H9 (cell line): Measurements from ENCODE around the gene IGF2. TPM values are rescaled to one million over a fixed set of nuclear protein-coding genes. Genes with fewer than 3 reads are reported as not detected.

ENCODE experiments used
- DNase-seq: peaks from one replicate; pipeline ENCODE4 v3.0.0-alpha.2; 2017
- H2AFZ ChIP-seq: one replicate; pipeline ENCODE4 v1.6.1; 2013; ENCODE audit warnings: mild to moderate bottlenecking, low read length, control low read depth, moderate library complexity
- H2AK5ac ChIP-seq: 2 replicates; pipeline ENCODE4 v1.6.1; 2013; ENCODE audit warnings: low read length, control low read depth, mixed read lengths; ENCODE audit not compliant: insufficient read length
- H2BK120ac ChIP-seq: one replicate; pipeline ENCODE4 v1.6.1; 2013; ENCODE audit warnings: low read depth, mild to moderate bottlenecking, low read length, control low read depth, inconsistent platforms; ENCODE audit not compliant: poor library complexity, severe bottlenecking
- H2BK12ac ChIP-seq: 2 replicates; pipeline ENCODE4 v1.6.1; 2013; ENCODE audit warnings: low read length, control low read depth, mixed read lengths, low read depth; ENCODE audit not compliant: insufficient read length
- H2BK15ac ChIP-seq: 2 replicates; pipeline ENCODE4 v1.6.1; 2013; ENCODE audit warnings: low read depth, low read length, control low read depth
- H2BK20ac ChIP-seq: one replicate; pipeline ENCODE4 v1.6.1; 2013; ENCODE audit warnings: low read depth, mild to moderate bottlenecking, low read length, control low read depth, inconsistent platforms; ENCODE audit not compliant: poor library complexity, severe bottlenecking
- H2BK5ac ChIP-seq: 2 replicates; pipeline ENCODE4 v1.6.1; 2013; ENCODE audit warnings: low read length, control low read depth, mixed read lengths; ENCODE audit not compliant: insufficient read length
- H3K14ac ChIP-seq: 2 replicates; pipeline ENCODE4 v1.6.1; 2013; ENCODE audit warnings: low read length, control low read depth; ENCODE audit not compliant: insufficient read depth
- H3K18ac ChIP-seq: 2 replicates; pipeline ENCODE4 v1.6.1; 2013; ENCODE audit warnings: low read depth, mild to moderate bottlenecking, mixed read lengths, low read length, control low read depth; ENCODE audit not compliant: insufficient read length
- H3K23ac ChIP-seq: 2 replicates; pipeline ENCODE4 v1.6.1; 2013; ENCODE audit warnings: low read length, control low read depth, mixed read lengths, low read depth; ENCODE audit not compliant: insufficient read length
- H3K23me2 ChIP-seq: 2 replicates; pipeline ENCODE4 v1.6.1; 2013; ENCODE audit warnings: low read depth, mild to moderate bottlenecking, mixed read lengths, low read length, control low read depth; ENCODE audit not compliant: insufficient read length, poor library complexity, severe bottlenecking
- H3K27ac ChIP-seq: 2 replicates; pipeline ENCODE4 v1.5.1; 2013; ENCODE audit warnings: low read length, control low read depth, mixed read lengths, low read depth; ENCODE audit not compliant: insufficient read length
- H3K27me3 ChIP-seq: 2 replicates; pipeline ENCODE4 v1.6.1; 2013; ENCODE audit warnings: low read length, control low read depth, inconsistent platforms; ENCODE audit not compliant: insufficient read depth
- H3K4ac ChIP-seq: 2 replicates; pipeline ENCODE4 v1.6.1; 2013; ENCODE audit warnings: low read depth, mild to moderate bottlenecking, control low read depth, inconsistent platforms, low read length, moderate library complexity
- H3K4me1 ChIP-seq: 2 replicates; pipeline ENCODE4 v1.6.1; 2013; ENCODE audit warnings: low read length, control low read depth, inconsistent platforms; ENCODE audit not compliant: insufficient read depth
- H3K4me2 ChIP-seq: 2 replicates; pipeline ENCODE4 v1.6.1; 2013; ENCODE audit warnings: low read length, control low read depth, mixed read lengths; ENCODE audit not compliant: insufficient read length, insufficient read depth
- H3K56ac ChIP-seq: 2 replicates; pipeline ENCODE4 v1.6.1; 2013; ENCODE audit warnings: low read depth, mild to moderate bottlenecking, mixed read lengths, low read length, control low read depth; ENCODE audit not compliant: insufficient read length
- H3K79me1 ChIP-seq: 2 replicates; pipeline ENCODE4 v1.6.1; 2013; ENCODE audit warnings: low read depth, mild to moderate bottlenecking, moderate library complexity, low read length, control low read depth, inconsistent platforms; ENCODE audit not compliant: insufficient read depth, poor library complexity, severe bottlenecking
- H3K79me2 ChIP-seq: 2 replicates; pipeline ENCODE4 v1.6.1; 2013; ENCODE audit warnings: low read length, control low read depth, inconsistent platforms; ENCODE audit not compliant: insufficient read depth
- H3K9ac ChIP-seq: 2 replicates; pipeline ENCODE4 v1.6.1; 2013; ENCODE audit warnings: low read length, control low read depth, mixed read lengths; ENCODE audit not compliant: insufficient read length; ENCODE audit errors: extremely low read depth
- H3K9me3 ChIP-seq: one replicate; pipeline ENCODE4 v1.6.1; 2013; ENCODE audit warnings: low read depth, low read length, inconsistent platforms; ENCODE audit not compliant: control insufficient read depth
- H3T11ph ChIP-seq: one replicate; pipeline ENCODE4 v1.6.1; 2013; ENCODE audit warnings: mild to moderate bottlenecking, low read length, control low read depth, inconsistent platforms
- H4K20me1 ChIP-seq: one replicate; pipeline ENCODE4 v1.6.1; 2013; ENCODE audit not compliant: control insufficient read depth, insufficient read length, insufficient read depth
- H4K5ac ChIP-seq: 2 replicates; pipeline ENCODE4 v1.6.1; 2013; ENCODE audit warnings: low read depth, mild to moderate bottlenecking, mixed read lengths, low read length, control low read depth; ENCODE audit not compliant: insufficient read length
- H4K8ac ChIP-seq: replicated peaks from 2 replicates; pipeline ENCODE4 v1.6.1; 2013; ENCODE audit warnings: low read length, control low read depth, mixed read lengths, low read depth; ENCODE audit not compliant: insufficient read length
- H4K91ac ChIP-seq: 2 replicates; pipeline ENCODE4 v1.6.1; 2013; ENCODE audit warnings: low read depth, mild to moderate bottlenecking, moderate library complexity, mixed read lengths, low read length, control low read depth; ENCODE audit not compliant: insufficient read length
- H3K27ac Mint-ChIP-seq, 3 experiments: 2 replicates in 2 of 3; 3 replicates in 1 of 3; pipeline ENCODE4 v1.8.0; 2020 to 2021; ENCODE audit warnings: mixed read lengths in 3 of 3, mild to moderate bottlenecking in 1 of 3, moderate library complexity in 1 of 3
- H3K27me3 Mint-ChIP-seq: 2 replicates; pipeline ENCODE4 v1.8.0; 2021; ENCODE audit warnings: low read depth, mild to moderate bottlenecking, moderate library complexity, mixed read lengths
- H3K36me3 Mint-ChIP-seq, 3 experiments: 2 replicates in 2 of 3; 3 replicates in 1 of 3; pipeline ENCODE4 v1.8.0; 2020 to 2021; ENCODE audit warnings: low read depth in 3 of 3, mixed read lengths in 3 of 3; ENCODE audit not compliant: insufficient read depth in 1 of 3
- H3K4me1 Mint-ChIP-seq, 2 experiments: 2 replicates each; pipeline ENCODE4 v1.8.0; 2020; ENCODE audit warnings: mixed read lengths in 2 of 2
- H3K4me3 Mint-ChIP-seq, 2 experiments: 2 replicates in 1 of 2; 3 replicates in 1 of 2; pipeline ENCODE4 v1.8.0; 2020 to 2021; ENCODE audit warnings: mild to moderate bottlenecking in 2 of 2, mixed read lengths in 2 of 2, moderate library complexity in 1 of 2
- H3K9me3 Mint-ChIP-seq, 2 experiments: 2 replicates in 1 of 2; 3 replicates in 1 of 2; pipeline ENCODE4 v1.8.0; 2020; ENCODE audit warnings: mild to moderate bottlenecking in 2 of 2, mixed read lengths in 2 of 2, moderate library complexity in 1 of 2
- WGBS: extraction: QIAGEN DNeasy Blood & Tissue Kit; methylation state at CpG from one replicate; pipeline ENCODE4 v1.1.7; 2013; ENCODE audit warnings: missing lambda C conversion rate, low lambda C conversion rate, mixed read lengths; ENCODE audit not compliant: insufficient read length; ENCODE audit errors: extremely low coverage; 5-methylcytosine and 5-hydroxymethylcytosine counted together
- total RNA-seq: library from RNA; stranded (reverse); gene quantifications from 2 replicates; pipeline ENCODE4 v1.2.1, GENCODE V29; 2021
- TF ChIP-seq, protein P1 (sequence below): fragments of 200-600 bp; sonication (generic); conservative IDR thresholded peaks from 3 replicates; pipeline ENCODE4 v1.8.0; 2021; ENCODE audit warnings: antibody characterized with exemption, mild to moderate bottlenecking

The IGF2 gene
- total RNA-seq, 1 experiment from 2014 or later, result 2.8 TPM

DNA sequence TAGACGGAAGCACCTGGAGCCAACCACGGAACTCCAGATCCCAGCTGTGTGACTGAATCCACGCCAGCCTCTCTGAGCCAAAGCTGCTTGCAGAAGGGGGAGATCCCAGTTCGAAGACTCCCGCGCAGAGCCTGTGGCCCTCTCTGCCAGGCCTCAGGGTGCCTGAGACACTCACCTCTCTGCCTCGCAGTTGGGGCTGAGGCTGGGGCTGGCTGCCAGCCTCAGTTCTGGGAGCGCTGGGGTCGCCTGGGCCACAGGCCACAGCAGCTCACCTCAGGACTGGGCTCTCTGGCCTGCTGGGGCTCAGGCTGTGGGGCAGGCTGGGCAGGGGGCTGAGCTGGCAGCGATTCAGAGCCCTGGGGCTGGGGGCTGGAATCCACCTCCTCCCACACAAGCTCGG is 8.2 kb upstream of the IGF2 start:
- peaks cover 2% of the 10 kb centered on the region for H4K20me1 ChIP-seq
- H4K8ac ChIP-seq, result no peak overlapping the region
- H3K9me3 Mint-ChIP-seq, result peaks cover 0 to under 1% of the 10 kb centered on the region in 2 experiments; a peak in 2 of 5 replicates
- H3K27me3 ChIP-seq, result peaks cover 59% of the 10 kb centered on the region
- H3K4me2 ChIP-seq, result no peak overlapping the region
- H2AK5ac ChIP-seq, result no peak overlapping the region
- H3K79me1 ChIP-seq, result no peaks in the 10 kb centered on the region
- H3K14ac ChIP-seq, result no peak overlapping the region
- no peaks in the 10 kb centered on the region for H3K79me2 ChIP-seq
- TF ChIP-seq, protein P1, sequence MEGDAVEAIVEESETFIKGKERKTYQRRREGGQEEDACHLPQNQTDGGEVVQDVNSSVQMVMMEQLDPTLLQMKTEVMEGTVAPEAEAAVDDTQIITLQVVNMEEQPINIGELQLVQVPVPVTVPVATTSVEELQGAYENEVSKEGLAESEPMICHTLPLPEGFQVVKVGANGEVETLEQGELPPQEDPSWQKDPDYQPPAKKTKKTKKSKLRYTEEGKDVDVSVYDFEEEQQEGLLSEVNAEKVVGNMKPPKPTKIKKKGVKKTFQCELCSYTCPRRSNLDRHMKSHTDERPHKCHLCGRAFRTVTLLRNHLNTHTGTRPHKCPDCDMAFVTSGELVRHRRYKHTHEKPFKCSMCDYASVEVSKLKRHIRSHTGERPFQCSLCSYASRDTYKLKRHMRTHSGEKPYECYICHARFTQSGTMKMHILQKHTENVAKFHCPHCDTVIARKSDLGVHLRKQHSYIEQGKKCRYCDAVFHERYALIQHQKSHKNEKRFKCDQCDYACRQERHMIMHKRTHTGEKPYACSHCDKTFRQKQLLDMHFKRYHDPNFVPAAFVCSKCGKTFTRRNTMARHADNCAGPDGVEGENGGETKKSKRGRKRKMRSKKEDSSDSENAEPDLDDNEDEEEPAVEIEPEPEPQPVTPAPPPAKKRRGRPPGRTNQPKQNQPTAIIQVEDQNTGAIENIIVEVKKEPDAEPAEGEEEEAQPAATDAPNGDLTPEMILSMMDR, result no peak
- no peak overlapping the region for H3K23ac ChIP-seq
- H3K4ac ChIP-seq, result no peak overlapping the region
- H4K5ac ChIP-seq, result no peak overlapping the region
- H3K27ac ChIP-seq, result no peak overlapping the region
- no peaks in the 10 kb centered on the region for H3K9me3 ChIP-seq
- no peak overlapping the region for H2BK12ac ChIP-seq
- DNase-seq, result no peak
- no peak overlapping the region for H2BK15ac ChIP-seq
- WGBS, result no CpG with 5 or more reads among the region's 11 CpGs
- H2BK120ac ChIP-seq, result no peak overlapping the region
- H3K27me3 Mint-ChIP-seq, result peaks cover 92% of the 10 kb centered on the region
- H3K9ac ChIP-seq, result no peak overlapping the region
- H3K27ac Mint-ChIP-seq, result no peak overlapping the region
- H3K23me2 ChIP-seq, result no peaks in the 10 kb centered on the region
- no peak overlapping the region for H2BK5ac ChIP-seq
- H2AFZ ChIP-seq, result no peak overlapping the region
- peaks cover 23 to 42% of the 10 kb centered on the region in 2 experiments for H3K4me1 Mint-ChIP-seq
- no peak overlapping the region for H3K4me3 Mint-ChIP-seq
- H3K56ac ChIP-seq, result no peak overlapping the region
- H3T11ph ChIP-seq, result no peak overlapping the region
- no peak overlapping the region for H3K18ac ChIP-seq
- no peaks in the 10 kb centered on the region; a peak in 1 of 7 replicates for H3K36me3 Mint-ChIP-seq
- H3K4me1 ChIP-seq, result no peaks in the 10 kb centered on the region
- no peak overlapping the region for H2BK20ac ChIP-seq
- no peak overlapping the region for H4K91ac ChIP-seq
